Iris pigment epithelial cell (primary cell): Measurements from ENCODE around the gene PKP2.
"Not testable (repeated sequence)": the region's sequence is repeated elsewhere in the genome, so short reads cannot be mapped to it uniquely, and the experiment has no call there.

Experiments used
- DNase-seq: peaks from one replicate; pipeline ENCODE4 v3.0.0-alpha.2; 2011; ENCODE audit warnings: low read depth

PKP2 gene

GRCh38 chr12:32861658-32862057 lies 34.9 kb downstream of the PKP2 start:
- DNase-seq, result not testable (repeated sequence)

GRCh38 chr12:32860192-32860591 lies 36.4 kb downstream of the PKP2 start:
- no peak for DNase-seq

GRCh38 chr12:32859389-32859788 lies 37.2 kb downstream of the PKP2 start:
- DNase-seq, result no peak

GRCh38 chr12:32854716-32855115 lies 41.9 kb downstream of the PKP2 start:
- no peak for DNase-seq

- no peak for DNase-seq
Measured at GRCh38 chr12:32854097-32854496, 42.5 kb downstream of the PKP2 start.

GRCh38 chr12:32847287-32847686 lies 49.3 kb downstream of the PKP2 start:
- no peak for DNase-seq

- no peak for DNase-seq
Measured at GRCh38 chr12:32846053-32846452, 50.5 kb downstream of the PKP2 start.

GRCh38 chr12:32843528-32844095 lies 53.0 kb downstream of the PKP2 start:
- DNase-seq, result peak; percentile 88

GRCh38 chr12:32841061-32841460 lies 55.5 kb downstream of the PKP2 start:
- DNase-seq, result no peak

- no peak for DNase-seq
Measured at GRCh38 chr12:32839828-32840227, 56.7 kb downstream of the PKP2 start.

GRCh38 chr12:32837974-32838373 lies 58.6 kb downstream of the PKP2 start:
- no peak for DNase-seq

- DNase-seq, result peak; percentile 11
Measured at GRCh38 chr12:32836710-32837109, 59.9 kb downstream of the PKP2 start.

GRCh38 chr12:32834122-32834521 lies 62.5 kb downstream of the PKP2 start:
- no peak for DNase-seq

- DNase-seq, result no peak
Measured at GRCh38 chr12:32828552-32828951, 68.0 kb downstream of the PKP2 start.

GRCh38 chr12:32828120-32828519 lies 68.5 kb downstream of the PKP2 start:
- no peak for DNase-seq

GRCh38 chr12:32826807-32827412 lies 69.7 kb downstream of the PKP2 start:
- DNase-seq, result no peak

GRCh38 chr12:32824596-32824995 lies 72.0 kb downstream of the PKP2 start:
- no peak for DNase-seq

GRCh38 chr12:32822344-32822743 lies 74.2 kb downstream of the PKP2 start:
- DNase-seq, result no peak

GRCh38 chr12:32821710-32822109 lies 74.9 kb downstream of the PKP2 start:
- peak; percentile 68 for DNase-seq

GRCh38 chr12:32821293-32821692 lies 75.3 kb downstream of the PKP2 start:
- DNase-seq, result peak; percentile 62

GRCh38 chr12:32820376-32820931 lies 76.1 kb downstream of the PKP2 start:
- no peak for DNase-seq

GRCh38 chr12:32819424-32819823 lies 77.2 kb downstream of the PKP2 start:
- peak; percentile 39 for DNase-seq

- no peak for DNase-seq
Measured at GRCh38 chr12:32811686-32812392, 84.7 kb downstream of the PKP2 start.
